GM19468 (cell line): Measurements from ENCODE around the gene RRAGA.
"Not testable (repeated sequence)": the region's sequence is repeated elsewhere in the genome, so short reads cannot be mapped to it uniquely, and the experiment has no call there.

Experiments
- ATAC-seq: cut with Tn5 transposase; IDR thresholded peaks from one replicate; pipeline ENCODE4 v1.9.1; 2021; ENCODE audit warnings: mild to moderate bottlenecking, moderate library complexity, moderate number of reproducible peaks; ENCODE audit not compliant: unreplicated experiment; ENCODE audit errors: extremely low read depth

Gene RRAGA

DNA sequence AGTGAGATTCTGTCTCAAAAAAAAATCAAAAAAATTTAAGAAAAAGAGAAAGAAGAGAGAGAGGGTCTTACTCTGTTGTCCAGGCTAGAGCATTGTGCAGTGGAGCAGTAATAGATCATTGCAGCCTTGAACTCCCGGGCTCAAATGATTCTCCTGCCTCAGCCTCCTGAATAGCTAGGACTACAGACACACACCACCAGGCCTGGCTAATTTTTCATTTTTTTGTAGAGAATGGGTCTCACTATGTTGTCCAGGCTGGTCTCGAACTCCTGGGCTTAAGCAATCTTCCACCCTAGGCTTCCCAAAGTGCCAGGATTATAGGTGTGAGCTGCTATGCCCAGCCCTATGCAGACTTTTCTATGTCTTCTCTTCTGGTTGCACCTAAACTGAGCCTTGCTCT, 25.0 kb downstream of the RRAGA start:
- no peak for ATAC-seq

DNA sequence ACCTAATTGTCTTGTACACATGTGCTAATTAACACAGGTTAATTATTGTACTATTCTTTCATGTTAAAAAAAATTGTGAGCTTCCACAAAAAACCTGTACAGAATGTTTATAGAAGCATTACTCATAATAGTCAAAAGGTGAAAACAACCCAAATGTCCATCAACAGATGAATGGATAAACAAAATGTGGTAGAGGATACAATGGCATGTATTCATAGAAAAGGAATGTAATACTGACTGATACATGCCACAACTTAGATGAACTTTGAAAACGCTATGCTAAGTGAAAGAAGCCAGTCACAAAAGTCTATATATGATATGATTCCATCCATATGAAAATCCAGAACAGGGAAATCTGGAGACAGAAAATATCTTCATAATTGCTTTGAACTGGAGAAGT, 25.6 kb downstream of the RRAGA start:
- no peak for ATAC-seq

DNA sequence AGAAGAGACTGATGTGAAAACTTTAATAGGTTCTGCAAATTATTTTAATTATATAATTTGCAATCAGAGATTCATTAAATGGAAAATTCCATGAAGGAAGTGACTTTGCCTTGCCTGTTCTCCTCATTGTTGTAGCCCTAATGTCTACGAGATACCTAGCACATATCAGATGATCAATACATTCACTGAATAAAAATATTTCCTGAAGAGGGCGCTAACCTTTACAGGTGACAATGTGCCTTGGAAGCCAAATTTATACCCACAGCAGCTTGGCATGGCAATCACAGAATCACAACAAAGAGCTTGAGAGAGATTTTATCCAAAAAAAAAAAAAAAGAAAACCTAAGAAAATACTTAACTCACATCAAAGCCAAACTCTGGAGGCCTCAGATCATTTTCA, 36.1 kb downstream of the RRAGA start:
- ATAC-seq: no peak

DNA sequence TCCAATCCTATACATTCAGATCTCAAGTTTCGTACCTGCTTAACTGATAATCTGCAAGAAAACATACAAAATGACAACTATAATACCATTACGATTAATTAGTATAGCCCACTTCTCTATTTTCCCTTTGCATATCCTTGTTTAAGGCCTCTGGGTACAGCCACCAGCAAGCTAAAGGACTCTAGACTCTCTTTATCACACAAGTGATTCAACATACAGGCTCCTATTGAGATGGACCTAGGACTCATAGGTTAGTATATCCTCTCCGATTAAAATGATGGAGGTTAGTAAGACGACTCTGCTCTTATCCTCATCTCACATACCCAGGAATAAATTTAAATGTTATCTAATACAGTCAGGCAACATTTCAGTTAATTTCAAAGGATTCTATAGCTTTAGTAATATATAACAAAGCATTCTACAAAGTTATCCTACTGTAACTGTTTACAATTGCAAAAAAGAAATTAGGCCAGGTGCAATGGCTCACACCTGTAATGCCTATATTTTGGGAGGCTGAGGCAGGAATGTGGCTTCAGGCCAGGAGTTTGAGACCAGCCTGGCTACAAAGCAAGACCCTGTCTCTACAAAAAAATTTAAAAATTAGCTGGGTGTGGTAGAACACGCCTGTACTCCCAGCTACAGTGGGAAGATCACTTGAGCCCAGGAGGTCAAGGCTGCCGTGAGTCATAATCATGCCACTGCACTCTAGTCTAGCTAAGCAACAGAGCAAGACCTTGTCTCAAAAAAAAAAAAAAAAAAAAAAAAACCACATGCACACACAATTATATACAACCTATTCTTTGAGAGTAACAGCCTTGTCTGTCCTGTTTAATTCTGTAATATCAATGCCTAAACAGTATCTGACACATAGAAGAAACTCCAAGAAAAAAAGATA, 38.1 kb downstream of the RRAGA start:
- ATAC-seq: no peak

DNA sequence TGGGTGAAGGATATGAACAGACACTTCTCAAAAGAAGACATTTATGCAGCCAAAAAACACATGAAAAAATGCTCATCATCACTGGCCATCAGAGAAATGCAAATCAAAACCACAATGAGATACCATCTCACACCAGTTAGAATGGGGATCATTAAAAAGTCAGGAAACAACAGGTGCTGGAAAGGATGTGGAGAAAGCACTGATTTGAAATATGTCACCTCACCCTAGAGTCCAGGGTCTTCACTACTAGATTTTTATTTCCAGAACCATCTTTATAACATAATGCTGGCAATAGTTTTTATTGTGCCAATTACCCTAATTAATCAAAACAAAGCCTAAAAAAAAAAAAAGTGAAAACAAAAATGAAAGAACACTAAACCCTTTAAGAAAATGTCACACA, 48.2 kb downstream of the RRAGA start:
- ATAC-seq: not testable (repeated sequence)
